Endothelial cell of umbilical vein (primary cell): ENCODE data around the gene FGF12. TPM values are rescaled to one million over a fixed set of nuclear protein-coding genes. Genes with fewer than 3 reads are reported as not detected.

Experiments
- BruUV-seq: library from RNA; stranded (reverse); fragments of 400-500 nt; replicated peaks from 2 replicates; lab custom pipeline; 2021; lab: Mats Ljungman, UMichigan
- CTCF ChIA-PET: fragments of 300-600, 350-600 bp; sonication (Branson Sonifier 250); formaldehyde crosslinking; loops from one replicate; lab custom pipeline; 2021; ENCODE audit warnings: antibody characterized with exemption, inconsistent platforms; lab: Charles Lee
- POLR2A ChIA-PET: fragments of 300-600, 350-600 bp; sonication (Branson Sonifier 250); formaldehyde crosslinking; loops from one replicate; lab custom pipeline; 2021; ENCODE audit warnings: antibody characterized with exemption, inconsistent platforms; lab: Charles Lee
- DNase-seq: peaks from one replicate; pipeline ENCODE4 v3.0.0-alpha.2; 2011; ENCODE audit warnings: low read depth, low spot score
- FAIRE-seq: peaks from 2 replicates; lab custom pipeline; 2011; peaks lifted over from hg19 to GRCh38; lab: Jason Lieb, UNC
- H2AFZ ChIP-seq: 2 replicates; pipeline ENCODE4 v1.6.0; 2012; ENCODE audit warnings: low read depth, low read length, control low read depth, inconsistent platforms
- H3K27ac ChIP-seq: 2 replicates; pipeline ENCODE4 v1.5.1; 2011; ENCODE audit warnings: low read depth, mild to moderate bottlenecking, control low read depth, low read length, moderate library complexity; ENCODE audit not compliant: insufficient read depth
- H3K27me3 ChIP-seq, 2 experiments: 2 replicates each; pipeline versions ENCODE4 v1.6.0 to v1.6.1; 2011; ENCODE audit warnings: low read length in 2 of 2, mixed read lengths in 1 of 2; ENCODE audit not compliant: control insufficient read depth in 2 of 2, insufficient read depth in 2 of 2
- H3K36me3 ChIP-seq, 2 experiments: 2 replicates in 1 of 2; 3 replicates in 1 of 2; pipeline ENCODE4 v1.5.1; 2011; ENCODE audit warnings: low read length in 2 of 2, mild to moderate bottlenecking in 1 of 2, moderate library complexity in 1 of 2; ENCODE audit not compliant: control insufficient read depth in 2 of 2, insufficient read depth in 2 of 2; ENCODE audit errors: extremely low read depth in 1 of 2
- H3K4me1 ChIP-seq: 3 replicates; pipeline ENCODE4 v1.5.1; 2011; ENCODE audit warnings: mild to moderate bottlenecking, low read length; ENCODE audit not compliant: control insufficient read depth, insufficient read depth; ENCODE audit errors: extremely low read depth
- H3K4me2 ChIP-seq: 2 replicates; pipeline ENCODE4 v1.6.1; 2011; ENCODE audit warnings: low read length, control low read depth, mixed read lengths; ENCODE audit not compliant: insufficient read depth
- H3K4me3 ChIP-seq, 3 experiments: fragments of 200-600 bp in 1 of 3; sonication (generic), shearing (Covaris generic) in 1 of 3; replicated peaks in 1 of 3; 2 replicates each; pipeline ENCODE4 v1.5.1; 2011 to 2016; ENCODE audit warnings: control low read depth in 3 of 3, low read length in 3 of 3, mild to moderate bottlenecking in 2 of 3, inconsistent platforms in 1 of 3, low read depth in 1 of 3, moderate library complexity in 1 of 3; ENCODE audit not compliant: insufficient read depth in 1 of 3
- H3K79me2 ChIP-seq: 2 replicates; pipeline ENCODE4 v1.6.0; 2012; ENCODE audit warnings: low read length, inconsistent platforms; ENCODE audit not compliant: control insufficient read depth, insufficient read depth
- H3K9ac ChIP-seq: replicated peaks from 2 replicates; pipeline ENCODE3; 2011; ENCODE audit warnings: low read length, control low read depth; ENCODE audit not compliant: insufficient read depth; ENCODE audit errors: extremely low read depth
- H3K9me1 ChIP-seq: replicated peaks from 3 replicates; pipeline ENCODE4 v1.6.0; 2011; ENCODE audit warnings: mild to moderate bottlenecking, low read length; ENCODE audit not compliant: control insufficient read depth, insufficient read depth; ENCODE audit errors: extremely low read depth
- H3K9me3 ChIP-seq: replicated peaks from 2 replicates; pipeline ENCODE4 v1.5.1; 2012; ENCODE audit warnings: low read length, inconsistent platforms; ENCODE audit not compliant: control insufficient read depth, insufficient read depth
- H4K20me1 ChIP-seq: replicated peaks from 2 replicates; pipeline ENCODE3; 2011; ENCODE audit warnings: mild to moderate bottlenecking, low read length; ENCODE audit not compliant: control insufficient read depth, insufficient read depth; ENCODE audit errors: extremely low read depth
- EZH2 ChIP-seq: IDR thresholded peaks from 2 replicates; pipeline ENCODE4 v1.6.1; 2012; ENCODE audit warnings: borderline replicate concordance, low read depth, mild to moderate bottlenecking, moderate library complexity, low read length, inconsistent platforms; ENCODE audit not compliant: severe bottlenecking
- FOS ChIP-seq: IDR thresholded peaks from 2 replicates; pipeline ENCODE4 v1.6.1; 2011; ENCODE audit warnings: mild to moderate bottlenecking, low read length, moderate library complexity, borderline replicate concordance; ENCODE audit not compliant: insufficient read depth
- GATA2 ChIP-seq: IDR thresholded peaks from 2 replicates; pipeline ENCODE4 v1.7.0; 2011; ENCODE audit warnings: low read depth, mild to moderate bottlenecking, moderate library complexity, mixed read lengths, low read length; ENCODE audit not compliant: insufficient read length, insufficient read depth
- JUN ChIP-seq: IDR thresholded peaks from 2 replicates; pipeline ENCODE4 v1.6.1; 2011; ENCODE audit warnings: borderline replicate concordance, low read depth; ENCODE audit not compliant: insufficient read length, insufficient read depth
- MYC ChIP-seq: IDR thresholded peaks from one replicate; pipeline ENCODE4 v1.6.1; 2011; ENCODE audit warnings: mild to moderate bottlenecking, low read depth, low read length
- POLR2A ChIP-seq: IDR thresholded peaks from 2 replicates; pipeline ENCODE4 v1.6.1; 2012; ENCODE audit warnings: low read depth, mild to moderate bottlenecking, control low read depth, low read length
- POLR2AphosphoS5 ChIP-seq: IDR thresholded peaks from 2 replicates; pipeline ENCODE4 v1.6.1; 2012; ENCODE audit warnings: low read depth, mild to moderate bottlenecking, control low read depth, low read length, moderate library complexity; ENCODE audit not compliant: insufficient read depth
- dilution Hi-C: fragments of 300-500 bp; cut with MboI; formaldehyde crosslinking; loops from one replicate; pipeline ENCODE4 v1.15.0; 2019; ENCODE audit warnings: low sequenced_read_pairs; ENCODE audit not compliant: extremely low pct_ligation_motif_present
- intact Hi-C: fragments of 100-400 bp; cut with micrococcal nuclease; formaldehyde crosslinking; loops from one replicate; pipeline ENCODE4 v1.10.0; 2022
- polyA plus RNA-seq, 4 experiments: library from polyadenylated mRNA; depleted of rRNA in 3 of 4; stranded (reverse) in 3 of 4; unstranded in 1 of 4; fragments of >200 nt; gene quantifications; 2 replicates each; pipeline versions ENCODE4 v1.2.1 to v1.2.3, GENCODE V29; 2011 to 2012; ENCODE audit warnings: missing spikeins in 1 of 4
- total RNA-seq: library from RNA; stranded (reverse); gene quantifications from 2 replicates; pipeline ENCODE4 v1.2.3, GENCODE V29; 2021
- TF ChIP-seq, protein P1 (sequence below): IDR thresholded peaks from 2 replicates; pipeline ENCODE4 v1.6.1; 2011; ENCODE audit not compliant: insufficient read depth, insufficient read length
- TF ChIP-seq, protein P2 (sequence below), 2 donors: IDR thresholded peaks; 1 replicate in 1 of 2; 2 replicates in 1 of 2; pipeline ENCODE4 v1.5.1; 2011; ENCODE audit warnings: low read length in 2 of 2, mild to moderate bottlenecking in 2 of 2, moderate library complexity in 2 of 2, control low read depth in 1 of 2, inconsistent platforms in 1 of 2, low read depth in 1 of 2; ENCODE audit not compliant: insufficient read depth in 1 of 2; ENCODE audit errors: extremely low read depth in 1 of 2

FGF12 gene
- total and polyA plus RNA-seq, 2 donors (not counting 3 experiments of a cell fraction or from before 2014, with no cell fraction given) = 0.72 to 2.5 TPM

DNA sequence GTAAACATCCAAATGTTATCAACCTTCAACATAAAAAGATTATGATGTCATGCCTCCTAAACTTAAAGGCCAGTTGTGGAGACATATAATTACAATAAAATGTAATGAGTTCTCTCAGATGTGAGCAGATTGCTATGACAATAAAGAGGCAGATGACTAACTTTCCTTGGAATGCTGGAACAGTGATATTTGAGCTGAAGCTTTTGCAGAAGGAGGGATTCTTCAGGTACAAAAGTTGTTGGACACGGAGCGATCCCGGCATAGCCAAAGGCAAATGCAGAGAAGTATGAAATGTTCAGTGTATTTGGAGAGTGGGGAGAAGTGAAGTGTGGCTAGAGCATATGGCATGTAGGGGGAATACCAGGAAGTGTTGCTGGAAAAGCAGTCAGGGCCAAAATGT, 520.1 kb downstream of the FGF12 start:
- dilution Hi-C loops = no loop called here
- Histone ChIP-seq H3K4me3 (no peak overlapping the region), H3K27ac (no peak overlapping the region), H3K9ac (no peak overlapping the region), H3K79me2 (no peaks in the 10 kb centered on the region), H3K27me3 (no peaks in the 10 kb centered on the region), H2AFZ (no peak overlapping the region), H3K4me1 (no peaks in the 10 kb centered on the region), H3K4me2 (no peak overlapping the region), H3K36me3 (no peaks in the 10 kb centered on the region), H3K9me3 (no peaks in the 10 kb centered on the region), H4K20me1 (no peaks in the 10 kb centered on the region), H3K9me1 (no peaks in the 10 kb centered on the region)
- BruUV-seq = no TSS peak
- ChIA-PET POLR2A (no interaction called here), CTCF (no interaction called here)
- TF ChIP-seq GATA2 (no peak), EZH2 (no peak), JUN (no peak), POLR2AphosphoS5 (no peak), MYC (no peak), POLR2A (no peak), FOS (no peak)
- TF ChIP-seq, protein P1, sequence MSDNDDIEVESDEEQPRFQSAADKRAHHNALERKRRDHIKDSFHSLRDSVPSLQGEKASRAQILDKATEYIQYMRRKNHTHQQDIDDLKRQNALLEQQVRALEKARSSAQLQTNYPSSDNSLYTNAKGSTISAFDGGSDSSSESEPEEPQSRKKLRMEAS = no peak
- TF ChIP-seq, protein P2, sequence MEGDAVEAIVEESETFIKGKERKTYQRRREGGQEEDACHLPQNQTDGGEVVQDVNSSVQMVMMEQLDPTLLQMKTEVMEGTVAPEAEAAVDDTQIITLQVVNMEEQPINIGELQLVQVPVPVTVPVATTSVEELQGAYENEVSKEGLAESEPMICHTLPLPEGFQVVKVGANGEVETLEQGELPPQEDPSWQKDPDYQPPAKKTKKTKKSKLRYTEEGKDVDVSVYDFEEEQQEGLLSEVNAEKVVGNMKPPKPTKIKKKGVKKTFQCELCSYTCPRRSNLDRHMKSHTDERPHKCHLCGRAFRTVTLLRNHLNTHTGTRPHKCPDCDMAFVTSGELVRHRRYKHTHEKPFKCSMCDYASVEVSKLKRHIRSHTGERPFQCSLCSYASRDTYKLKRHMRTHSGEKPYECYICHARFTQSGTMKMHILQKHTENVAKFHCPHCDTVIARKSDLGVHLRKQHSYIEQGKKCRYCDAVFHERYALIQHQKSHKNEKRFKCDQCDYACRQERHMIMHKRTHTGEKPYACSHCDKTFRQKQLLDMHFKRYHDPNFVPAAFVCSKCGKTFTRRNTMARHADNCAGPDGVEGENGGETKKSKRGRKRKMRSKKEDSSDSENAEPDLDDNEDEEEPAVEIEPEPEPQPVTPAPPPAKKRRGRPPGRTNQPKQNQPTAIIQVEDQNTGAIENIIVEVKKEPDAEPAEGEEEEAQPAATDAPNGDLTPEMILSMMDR (IDR thresholded peaks at IDR 0.05; ENCODE audit: extremely low read depth in 1 of 2, insufficient read depth in 1 of 2, low read depth in 1 of 2, low read length in 2 of 2) = no peak
- intact Hi-C loops = no loop called here
- FAIRE-seq (no peak), DNase-seq (peak; percentile 6)
